Memory B cell (primary cell): Measurements from ENCODE around the gene TTC28.

Experiments
- ATAC-seq: fragments of 150-1000 bp; cut with Tn5 transposase; 2 replicates; pipeline ENCODE4 v1.10.0; 2021; ENCODE audit warnings: low read depth, mild to moderate bottlenecking, moderate library complexity
- DNase-seq, 2 donors: peaks; one replicate each; pipeline ENCODE4 v3.0.0; 2022; ENCODE audit warnings: low spot score in 2 of 2
- H3K27ac Mint-ChIP-seq: one replicate; pipeline ENCODE4 v1.8.0; 2022; ENCODE audit warnings: mild to moderate bottlenecking, moderate library complexity, mixed read lengths
- H3K27me3 Mint-ChIP-seq: one replicate; pipeline ENCODE4 v1.8.0; 2022; ENCODE audit warnings: mixed read lengths
- H3K36me3 Mint-ChIP-seq: one replicate; pipeline ENCODE4 v1.8.0; 2022; ENCODE audit warnings: mild to moderate bottlenecking, mixed read lengths
- H3K4me1 Mint-ChIP-seq: one replicate; pipeline ENCODE4 v1.8.0; 2022; ENCODE audit warnings: mixed read lengths
- H3K4me3 Mint-ChIP-seq: one replicate; pipeline ENCODE4 v1.8.0; 2022; ENCODE audit warnings: mild to moderate bottlenecking, moderate library complexity, mixed read lengths
- H3K9me3 Mint-ChIP-seq: one replicate; pipeline ENCODE4 v1.8.0; 2022; ENCODE audit warnings: mixed read lengths

Gene TTC28

GRCh38 chr22:28155808-28156207 is 523.8 kb downstream of the TTC28 start:
- peaks cover 11% of the 10 kb centered on the region for H3K27me3 Mint-ChIP-seq
- H3K27ac Mint-ChIP-seq = no peak overlapping the region
- DNase-seq = no peak
- peaks cover 3% of the 10 kb centered on the region for H3K9me3 Mint-ChIP-seq
- no peak overlapping the region for H3K4me3 Mint-ChIP-seq
- no peaks in the 10 kb centered on the region for H3K36me3 Mint-ChIP-seq
- no peaks in the 10 kb centered on the region for H3K4me1 Mint-ChIP-seq
- no peak for ATAC-seq

GRCh38 chr22:28154861-28155260 is 524.8 kb downstream of the TTC28 start:
- Mint-ChIP-seq H3K9me3 (peaks cover 3% of the 10 kb centered on the region), H3K27me3 (peaks cover 13% of the 10 kb centered on the region), H3K4me1 (no peaks in the 10 kb centered on the region), H3K27ac (no peak overlapping the region), H3K4me3 (no peak overlapping the region), H3K36me3 (no peaks in the 10 kb centered on the region)
- ATAC-seq (no peak), DNase-seq (no peak)

- no peak overlapping the region for H3K4me3 Mint-ChIP-seq
- ATAC-seq = no peak
- peaks cover 2% of the 10 kb centered on the region for H3K9me3 Mint-ChIP-seq
- H3K27ac Mint-ChIP-seq = no peak overlapping the region
- H3K4me1 Mint-ChIP-seq = no peaks in the 10 kb centered on the region
- no peak for DNase-seq
- H3K27me3 Mint-ChIP-seq = peaks cover 15% of the 10 kb centered on the region
- no peaks in the 10 kb centered on the region for H3K36me3 Mint-ChIP-seq
Observed at GRCh38 chr22:28151151-28151816, 528.4 kb downstream of the TTC28 start.

GRCh38 chr22:28148816-28149465 is 530.7 kb downstream of the TTC28 start:
- peaks cover 9% of the 10 kb centered on the region for H3K27me3 Mint-ChIP-seq
- ATAC-seq = no peak
- H3K4me1 Mint-ChIP-seq = no peaks in the 10 kb centered on the region
- H3K27ac Mint-ChIP-seq = no peak overlapping the region
- H3K9me3 Mint-ChIP-seq = no peaks in the 10 kb centered on the region
- no peak overlapping the region for H3K4me3 Mint-ChIP-seq
- DNase-seq = no peak
- no peaks in the 10 kb centered on the region for H3K36me3 Mint-ChIP-seq

- no peak for DNase-seq
- Mint-ChIP-seq H3K27ac (no peak overlapping the region), H3K36me3 (no peaks in the 10 kb centered on the region), H3K9me3 (no peaks in the 10 kb centered on the region), H3K4me1 (no peaks in the 10 kb centered on the region), H3K4me3 (no peak overlapping the region), H3K27me3 (peaks cover 7% of the 10 kb centered on the region)
- ATAC-seq = no peak
Observed at GRCh38 chr22:28147401-28147800, 532.2 kb downstream of the TTC28 start.

GRCh38 chr22:28146401-28147314 is 533.0 kb downstream of the TTC28 start:
- ATAC-seq (no peak), DNase-seq (no peak)
- no peak overlapping the region for H3K27ac Mint-ChIP-seq
- no peaks in the 10 kb centered on the region for H3K9me3 Mint-ChIP-seq
- H3K4me3 Mint-ChIP-seq = no peak overlapping the region
- H3K4me1 Mint-ChIP-seq = no peaks in the 10 kb centered on the region
- H3K36me3 Mint-ChIP-seq = no peaks in the 10 kb centered on the region
- peaks cover 7% of the 10 kb centered on the region for H3K27me3 Mint-ChIP-seq

GRCh38 chr22:28143961-28144745 is 535.5 kb downstream of the TTC28 start:
- Mint-ChIP-seq H3K4me1 (no peaks in the 10 kb centered on the region), H3K27me3 (peaks cover 3% of the 10 kb centered on the region), H3K9me3 (no peaks in the 10 kb centered on the region), H3K36me3 (no peaks in the 10 kb centered on the region), H3K27ac (no peak overlapping the region), H3K4me3 (no peak overlapping the region)
- ATAC-seq (no peak), DNase-seq (no peak)

GRCh38 chr22:28143241-28143865 is 536.3 kb downstream of the TTC28 start:
- DNase-seq (no peak), ATAC-seq (no peak)
- H3K9me3 Mint-ChIP-seq = no peaks in the 10 kb centered on the region
- H3K36me3 Mint-ChIP-seq = no peaks in the 10 kb centered on the region
- no peaks in the 10 kb centered on the region for H3K4me1 Mint-ChIP-seq
- no peaks in the 10 kb centered on the region for H3K27me3 Mint-ChIP-seq
- H3K27ac Mint-ChIP-seq = no peak overlapping the region
- H3K4me3 Mint-ChIP-seq = no peak overlapping the region

- no peak for DNase-seq
- no peak overlapping the region for H3K27ac Mint-ChIP-seq
- H3K27me3 Mint-ChIP-seq = no peaks in the 10 kb centered on the region
- no peaks in the 10 kb centered on the region for H3K36me3 Mint-ChIP-seq
- H3K4me3 Mint-ChIP-seq = no peak overlapping the region
- no peaks in the 10 kb centered on the region for H3K9me3 Mint-ChIP-seq
- no peak for ATAC-seq
- H3K4me1 Mint-ChIP-seq = no peaks in the 10 kb centered on the region
Observed at GRCh38 chr22:28142361-28142961, 537.2 kb downstream of the TTC28 start.

GRCh38 chr22:28141614-28142013 is 538.0 kb downstream of the TTC28 start:
- ATAC-seq (no peak), DNase-seq (no peak)
- H3K4me3 Mint-ChIP-seq = no peak overlapping the region
- H3K4me1 Mint-ChIP-seq = no peaks in the 10 kb centered on the region
- H3K9me3 Mint-ChIP-seq = no peaks in the 10 kb centered on the region
- H3K36me3 Mint-ChIP-seq = no peaks in the 10 kb centered on the region
- H3K27ac Mint-ChIP-seq = no peak overlapping the region
- H3K27me3 Mint-ChIP-seq = no peaks in the 10 kb centered on the region

- ATAC-seq = no peak
- peaks cover under 1% of the 10 kb centered on the region for H3K27me3 Mint-ChIP-seq
- DNase-seq = no peak
Observed at GRCh38 chr22:28139961-28140360, 539.7 kb downstream of the TTC28 start.

GRCh38 chr22:28139516-28139915 is 540.1 kb downstream of the TTC28 start:
- no peaks in the 10 kb centered on the region for H3K4me1 Mint-ChIP-seq
- DNase-seq (no peak), ATAC-seq (no peak)
- no peak overlapping the region for H3K27ac Mint-ChIP-seq
- no peaks in the 10 kb centered on the region for H3K36me3 Mint-ChIP-seq
- H3K27me3 Mint-ChIP-seq = peaks cover 1% of the 10 kb centered on the region
- H3K9me3 Mint-ChIP-seq = no peaks in the 10 kb centered on the region
- no peak overlapping the region for H3K4me3 Mint-ChIP-seq

More at GRCh38 chr22:28139961-28140360, 539.7 kb downstream of the TTC28 start:
- Mint-ChIP-seq H3K4me1 (no peaks in the 10 kb centered on the region), H3K4me3 (no peak overlapping the region), H3K9me3 (no peaks in the 10 kb centered on the region), H3K27ac (no peak overlapping the region), H3K36me3 (no peaks in the 10 kb centered on the region)

GRCh38 chr22:28137036-28137435 is 542.6 kb downstream of the TTC28 start:
- no peaks in the 10 kb centered on the region for H3K4me1 Mint-ChIP-seq
- no peaks in the 10 kb centered on the region for H3K9me3 Mint-ChIP-seq
- H3K27me3 Mint-ChIP-seq = peaks cover 2% of the 10 kb centered on the region
- no peak overlapping the region for H3K4me3 Mint-ChIP-seq
- H3K27ac Mint-ChIP-seq = no peak overlapping the region
- DNase-seq = no peak
- H3K36me3 Mint-ChIP-seq = no peaks in the 10 kb centered on the region
- ATAC-seq = no peak
